Bronchial epithelial cell (primary cell): ENCODE results near the gene FHOD3. TPM values are rescaled to one million over a fixed set of nuclear protein-coding genes. Genes with fewer than 3 reads are reported as not detected.

ENCODE experiments used
- DNase-seq: peaks from one replicate; pipeline ENCODE4 v3.0.0-alpha.2; 2010; ENCODE audit warnings: low read depth
- FAIRE-seq: peaks from 2 replicates; lab custom pipeline; 2011; peaks lifted over from hg19 to GRCh38; lab: Jason Lieb, UNC
- H3K27me3 ChIP-seq: 2 replicates; pipeline ENCODE4 v1.5.1; 2011; ENCODE audit warnings: low read length; ENCODE audit not compliant: control insufficient read depth, insufficient read depth
- H3K36me3 ChIP-seq: 2 replicates; pipeline ENCODE4 v1.5.1; 2011; ENCODE audit warnings: low read length; ENCODE audit not compliant: control insufficient read depth, insufficient read depth
- H3K4me3 ChIP-seq: 2 replicates; pipeline ENCODE4 v1.5.1; 2011; ENCODE audit warnings: mild to moderate bottlenecking, low read depth, low read length, control low read depth
- CTCF ChIP-seq: IDR thresholded peaks from 2 replicates; pipeline ENCODE4 v1.5.1; 2011; ENCODE audit warnings: mild to moderate bottlenecking, moderate library complexity, low read length, control low read depth, inconsistent platforms; ENCODE audit not compliant: insufficient read depth, severe bottlenecking
- total RNA-seq: library from RNA; depleted of rRNA; stranded (reverse); fragments of >200 nt; gene quantifications from 2 replicates; pipeline ENCODE4 v1.2.1, GENCODE V29; 2014

Gene FHOD3
- total RNA-seq, 1 donor from 2014 or later, result 15.8 TPM

DNA sequence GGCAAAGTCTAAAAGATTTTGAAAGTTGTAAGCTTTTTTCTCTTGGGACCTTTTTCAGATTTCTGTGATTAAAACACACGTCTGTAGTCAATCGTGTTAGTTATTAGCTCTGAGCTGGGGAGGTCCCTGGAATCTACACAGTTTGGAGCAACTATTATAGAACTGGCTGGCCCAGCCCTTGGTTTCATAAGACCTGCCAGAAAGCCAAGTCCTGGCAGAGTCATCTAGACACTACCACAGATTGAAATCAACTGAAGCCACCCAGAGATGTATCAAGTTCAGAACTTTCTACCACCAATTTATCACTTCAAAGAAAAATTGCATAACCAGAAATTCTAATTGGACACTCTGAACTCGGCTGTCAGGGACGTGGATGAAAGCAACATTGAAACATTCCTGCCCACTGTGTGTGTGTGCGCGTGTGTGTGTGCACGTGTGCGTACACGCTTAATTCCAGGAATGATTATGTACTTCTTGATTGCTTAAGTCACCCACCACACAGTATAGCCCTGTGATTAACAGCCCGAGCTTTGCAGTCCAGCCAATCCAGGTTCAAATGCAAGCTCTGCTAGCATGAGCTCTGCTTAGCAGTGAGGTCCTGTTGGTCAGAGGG lies 405.0 kb downstream of the FHOD3 start:
- no peak for TF ChIP-seq CTCF
- FAIRE-seq, result no peak
- Histone ChIP-seq H3K27me3 (no peaks in the 10 kb centered on the region), H3K36me3 (no peaks in the 10 kb centered on the region), H3K4me3 (no peak overlapping the region)
- DNase-seq, result no peak

DNA sequence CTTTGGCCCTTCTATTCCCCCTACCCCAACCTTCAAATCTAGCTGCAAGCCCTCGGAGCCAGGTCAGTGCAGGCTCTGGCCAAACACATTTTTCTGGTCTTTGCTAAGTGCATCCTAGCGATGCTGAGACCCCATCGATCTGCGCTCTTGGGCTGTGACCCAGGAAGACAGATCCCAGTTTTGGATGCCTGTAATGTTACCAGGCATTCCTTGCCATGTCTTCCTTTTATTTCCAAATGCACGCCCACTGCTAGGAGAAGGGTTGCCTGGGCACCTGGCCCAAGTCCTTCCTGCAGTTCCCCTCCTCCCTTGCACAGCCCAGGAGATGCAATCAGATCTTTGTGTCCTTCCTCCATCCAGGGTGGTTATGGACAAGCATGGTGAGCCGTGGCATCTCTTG lies 406.6 kb downstream of the FHOD3 start:
- no peak overlapping the region for H3K4me3 ChIP-seq
- H3K27me3 ChIP-seq, result no peaks in the 10 kb centered on the region
- no peak for TF ChIP-seq CTCF
- DNase-seq (no peak), FAIRE-seq (no peak)
- H3K36me3 ChIP-seq, result peaks cover 4% of the 10 kb centered on the region

DNA sequence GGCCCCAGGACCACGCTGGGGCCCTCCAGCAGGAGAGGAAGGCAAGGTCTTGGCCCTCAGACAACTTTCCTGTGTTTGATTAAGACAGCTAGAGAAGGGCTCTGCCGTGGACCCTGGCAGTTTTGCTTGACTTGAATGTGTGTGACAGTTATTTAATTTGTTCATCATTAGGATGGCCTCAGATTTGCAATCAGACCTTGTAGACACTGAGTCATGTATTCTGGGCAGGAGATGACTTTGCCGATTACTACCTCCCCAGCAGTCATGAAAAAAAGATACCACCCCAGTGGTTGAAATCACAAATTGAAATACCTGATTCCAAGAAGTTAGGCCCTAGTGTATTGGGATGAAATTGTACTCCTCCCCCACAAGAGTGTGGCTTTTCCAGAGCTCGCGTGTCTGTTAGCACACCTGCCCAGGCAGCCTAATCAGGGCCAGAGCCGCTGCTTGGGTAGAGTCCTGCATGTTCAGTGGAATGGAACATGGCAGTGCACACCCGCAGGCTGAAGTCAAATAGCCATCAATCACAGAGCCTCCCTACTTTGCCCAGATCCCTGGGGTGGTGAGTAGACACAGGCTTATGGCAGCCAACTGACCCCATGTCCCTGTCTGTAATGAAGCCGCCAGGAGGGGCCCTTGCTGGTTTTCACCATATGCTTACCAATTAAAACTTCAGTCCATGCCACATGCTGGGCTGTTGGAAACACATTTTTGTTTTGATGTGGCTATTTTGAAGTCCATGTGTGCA lies 408.8 kb downstream of the FHOD3 start:
- DNase-seq (peak; percentile 16), FAIRE-seq (no peak)

GRCh38 chr18:36708366-36708765 lies 410.9 kb downstream of the FHOD3 start:
- Histone ChIP-seq H3K27me3 (no peaks in the 10 kb centered on the region), H3K36me3 (peaks cover 4% of the 10 kb centered on the region), H3K4me3 (no peak overlapping the region)
- no peak for FAIRE-seq
- no peak for DNase-seq
- no peak for TF ChIP-seq CTCF

More for the DNA sequence above, 408.8 kb downstream of the FHOD3 start:
- Histone ChIP-seq H3K27me3 (no peaks in the 10 kb centered on the region), H3K4me3 (no peak overlapping the region), H3K36me3 (peaks cover 4% of the 10 kb centered on the region)
- TF ChIP-seq CTCF, result no peak

- H3K36me3 ChIP-seq, result peaks cover 4% of the 10 kb centered on the region
- FAIRE-seq, result no peak
- no peak for TF ChIP-seq CTCF
- DNase-seq, result no peak
- no peaks in the 10 kb centered on the region for H3K27me3 ChIP-seq
- H3K4me3 ChIP-seq, result no peak overlapping the region
Observed at GRCh38 chr18:36709315-36709714, 411.8 kb downstream of the FHOD3 start.
